GM23338 (cell line): ENCODE measurements around the gene CNPPD1.

Experiments
- POLR2AphosphoS5 ChIP-seq: IDR thresholded peaks from 2 replicates; pipeline ENCODE4 v1.6.1; 2016; ENCODE audit warnings: antibody characterized with exemption, low read depth
- TF ChIP-seq, protein P1 (sequence below): IDR thresholded peaks from 2 replicates; pipeline ENCODE4 v1.6.1; 2016; ENCODE audit warnings: antibody characterized with exemption
- TF ChIP-seq, protein P2 (sequence below), 2 experiments: fragments of 200-600 bp in 1 of 2; sonication (generic) in 1 of 2; conservative IDR thresholded peaks; 2 replicates each; pipeline versions ENCODE4 v1.5.1 to v1.6.1; 2016 to 2017; ENCODE audit warnings: antibody characterized with exemption in 2 of 2, low read depth in 2 of 2, mild to moderate bottlenecking in 2 of 2, moderate library complexity in 1 of 2
- TF ChIP-seq, protein P3 (sequence below): IDR thresholded peaks from one replicate; pipeline ENCODE4 v1.6.1; 2018; ENCODE audit warnings: antibody characterized with exemption; ENCODE audit not compliant: unreplicated experiment

DNA sequence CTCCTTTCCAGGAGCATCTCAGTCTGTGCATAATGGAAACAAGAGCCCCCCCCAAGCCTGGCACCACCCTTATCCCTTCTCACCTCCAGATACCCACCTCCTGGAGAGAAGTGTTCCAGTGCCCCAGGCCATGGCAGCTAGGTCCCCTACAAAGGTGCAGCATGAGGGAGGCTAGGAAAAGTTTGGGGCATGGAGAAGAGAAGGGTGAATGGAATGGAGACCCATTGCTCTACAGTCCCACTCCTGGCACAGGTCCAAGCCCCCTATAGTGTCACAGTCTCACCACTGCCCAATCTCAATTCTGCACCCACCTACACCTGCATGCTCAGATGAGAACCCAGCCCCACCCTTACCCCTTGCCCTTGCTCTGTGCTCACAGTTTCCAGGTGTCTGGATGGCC lies 7.8 kb downstream of the CNPPD1 start:
- TF ChIP-seq, protein P1, sequence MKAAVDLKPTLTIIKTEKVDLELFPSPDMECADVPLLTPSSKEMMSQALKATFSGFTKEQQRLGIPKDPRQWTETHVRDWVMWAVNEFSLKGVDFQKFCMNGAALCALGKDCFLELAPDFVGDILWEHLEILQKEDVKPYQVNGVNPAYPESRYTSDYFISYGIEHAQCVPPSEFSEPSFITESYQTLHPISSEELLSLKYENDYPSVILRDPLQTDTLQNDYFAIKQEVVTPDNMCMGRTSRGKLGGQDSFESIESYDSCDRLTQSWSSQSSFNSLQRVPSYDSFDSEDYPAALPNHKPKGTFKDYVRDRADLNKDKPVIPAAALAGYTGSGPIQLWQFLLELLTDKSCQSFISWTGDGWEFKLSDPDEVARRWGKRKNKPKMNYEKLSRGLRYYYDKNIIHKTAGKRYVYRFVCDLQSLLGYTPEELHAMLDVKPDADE = no peak
- TF ChIP-seq, protein P2, sequence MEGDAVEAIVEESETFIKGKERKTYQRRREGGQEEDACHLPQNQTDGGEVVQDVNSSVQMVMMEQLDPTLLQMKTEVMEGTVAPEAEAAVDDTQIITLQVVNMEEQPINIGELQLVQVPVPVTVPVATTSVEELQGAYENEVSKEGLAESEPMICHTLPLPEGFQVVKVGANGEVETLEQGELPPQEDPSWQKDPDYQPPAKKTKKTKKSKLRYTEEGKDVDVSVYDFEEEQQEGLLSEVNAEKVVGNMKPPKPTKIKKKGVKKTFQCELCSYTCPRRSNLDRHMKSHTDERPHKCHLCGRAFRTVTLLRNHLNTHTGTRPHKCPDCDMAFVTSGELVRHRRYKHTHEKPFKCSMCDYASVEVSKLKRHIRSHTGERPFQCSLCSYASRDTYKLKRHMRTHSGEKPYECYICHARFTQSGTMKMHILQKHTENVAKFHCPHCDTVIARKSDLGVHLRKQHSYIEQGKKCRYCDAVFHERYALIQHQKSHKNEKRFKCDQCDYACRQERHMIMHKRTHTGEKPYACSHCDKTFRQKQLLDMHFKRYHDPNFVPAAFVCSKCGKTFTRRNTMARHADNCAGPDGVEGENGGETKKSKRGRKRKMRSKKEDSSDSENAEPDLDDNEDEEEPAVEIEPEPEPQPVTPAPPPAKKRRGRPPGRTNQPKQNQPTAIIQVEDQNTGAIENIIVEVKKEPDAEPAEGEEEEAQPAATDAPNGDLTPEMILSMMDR (conservative IDR thresholded peaks at IDR 0.05; ENCODE audit: low read depth in 2 of 2) = no peak
- no peak for TF ChIP-seq POLR2AphosphoS5
- TF ChIP-seq, protein P3, sequence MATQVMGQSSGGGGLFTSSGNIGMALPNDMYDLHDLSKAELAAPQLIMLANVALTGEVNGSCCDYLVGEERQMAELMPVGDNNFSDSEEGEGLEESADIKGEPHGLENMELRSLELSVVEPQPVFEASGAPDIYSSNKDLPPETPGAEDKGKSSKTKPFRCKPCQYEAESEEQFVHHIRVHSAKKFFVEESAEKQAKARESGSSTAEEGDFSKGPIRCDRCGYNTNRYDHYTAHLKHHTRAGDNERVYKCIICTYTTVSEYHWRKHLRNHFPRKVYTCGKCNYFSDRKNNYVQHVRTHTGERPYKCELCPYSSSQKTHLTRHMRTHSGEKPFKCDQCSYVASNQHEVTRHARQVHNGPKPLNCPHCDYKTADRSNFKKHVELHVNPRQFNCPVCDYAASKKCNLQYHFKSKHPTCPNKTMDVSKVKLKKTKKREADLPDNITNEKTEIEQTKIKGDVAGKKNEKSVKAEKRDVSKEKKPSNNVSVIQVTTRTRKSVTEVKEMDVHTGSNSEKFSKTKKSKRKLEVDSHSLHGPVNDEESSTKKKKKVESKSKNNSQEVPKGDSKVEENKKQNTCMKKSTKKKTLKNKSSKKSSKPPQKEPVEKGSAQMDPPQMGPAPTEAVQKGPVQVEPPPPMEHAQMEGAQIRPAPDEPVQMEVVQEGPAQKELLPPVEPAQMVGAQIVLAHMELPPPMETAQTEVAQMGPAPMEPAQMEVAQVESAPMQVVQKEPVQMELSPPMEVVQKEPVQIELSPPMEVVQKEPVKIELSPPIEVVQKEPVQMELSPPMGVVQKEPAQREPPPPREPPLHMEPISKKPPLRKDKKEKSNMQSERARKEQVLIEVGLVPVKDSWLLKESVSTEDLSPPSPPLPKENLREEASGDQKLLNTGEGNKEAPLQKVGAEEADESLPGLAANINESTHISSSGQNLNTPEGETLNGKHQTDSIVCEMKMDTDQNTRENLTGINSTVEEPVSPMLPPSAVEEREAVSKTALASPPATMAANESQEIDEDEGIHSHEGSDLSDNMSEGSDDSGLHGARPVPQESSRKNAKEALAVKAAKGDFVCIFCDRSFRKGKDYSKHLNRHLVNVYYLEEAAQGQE = no peak
